Omental fat pad (tissue), 4 donors: Measurements from ENCODE around the gene UQCC2. TPM values are rescaled to one million over a fixed set of nuclear protein-coding genes. Genes with fewer than 3 reads are reported as not detected.

Experiments used
- ATAC-seq: fragments of 150-250 bp; one replicate; pipeline ENCODE4 v1.9.1; 2016; ENCODE audit warnings: mild to moderate bottlenecking, moderate library complexity; ENCODE audit not compliant: low FRiP score
- DNase-seq: peaks from one replicate; pipeline ENCODE4 v3.0.0-alpha.2; 2019; ENCODE audit warnings: low spot score
- total RNA-seq, 4 donors: library from RNA; depleted of rRNA; stranded (reverse); fragments of >200 nt; gene quantifications; one replicate each; pipeline ENCODE4 v1.1.0, GENCODE V29; 2016
- TF ChIP-seq, protein P1 (sequence below), 3 donors: fragments of 450-650 bp; IDR thresholded peaks; one replicate each; pipeline ENCODE4 v1.5.1; 2016 to 2017; ENCODE audit warnings: antibody characterized with exemption in 3 of 3, mild to moderate bottlenecking in 3 of 3, moderate library complexity in 2 of 3

UQCC2 gene
- total RNA-seq, 4 donors from 2014 or later = 10.4 to 19.6 (median 15.5) TPM

- DNase-seq (no peak), ATAC-seq (no peak)
- TF ChIP-seq, protein P1, sequence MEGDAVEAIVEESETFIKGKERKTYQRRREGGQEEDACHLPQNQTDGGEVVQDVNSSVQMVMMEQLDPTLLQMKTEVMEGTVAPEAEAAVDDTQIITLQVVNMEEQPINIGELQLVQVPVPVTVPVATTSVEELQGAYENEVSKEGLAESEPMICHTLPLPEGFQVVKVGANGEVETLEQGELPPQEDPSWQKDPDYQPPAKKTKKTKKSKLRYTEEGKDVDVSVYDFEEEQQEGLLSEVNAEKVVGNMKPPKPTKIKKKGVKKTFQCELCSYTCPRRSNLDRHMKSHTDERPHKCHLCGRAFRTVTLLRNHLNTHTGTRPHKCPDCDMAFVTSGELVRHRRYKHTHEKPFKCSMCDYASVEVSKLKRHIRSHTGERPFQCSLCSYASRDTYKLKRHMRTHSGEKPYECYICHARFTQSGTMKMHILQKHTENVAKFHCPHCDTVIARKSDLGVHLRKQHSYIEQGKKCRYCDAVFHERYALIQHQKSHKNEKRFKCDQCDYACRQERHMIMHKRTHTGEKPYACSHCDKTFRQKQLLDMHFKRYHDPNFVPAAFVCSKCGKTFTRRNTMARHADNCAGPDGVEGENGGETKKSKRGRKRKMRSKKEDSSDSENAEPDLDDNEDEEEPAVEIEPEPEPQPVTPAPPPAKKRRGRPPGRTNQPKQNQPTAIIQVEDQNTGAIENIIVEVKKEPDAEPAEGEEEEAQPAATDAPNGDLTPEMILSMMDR (IDR thresholded peaks at IDR 0.05) = no peak
Observed at GRCh38 chr6:33755070-33755869, 43.8 kb upstream of the UQCC2 start.

DNA sequence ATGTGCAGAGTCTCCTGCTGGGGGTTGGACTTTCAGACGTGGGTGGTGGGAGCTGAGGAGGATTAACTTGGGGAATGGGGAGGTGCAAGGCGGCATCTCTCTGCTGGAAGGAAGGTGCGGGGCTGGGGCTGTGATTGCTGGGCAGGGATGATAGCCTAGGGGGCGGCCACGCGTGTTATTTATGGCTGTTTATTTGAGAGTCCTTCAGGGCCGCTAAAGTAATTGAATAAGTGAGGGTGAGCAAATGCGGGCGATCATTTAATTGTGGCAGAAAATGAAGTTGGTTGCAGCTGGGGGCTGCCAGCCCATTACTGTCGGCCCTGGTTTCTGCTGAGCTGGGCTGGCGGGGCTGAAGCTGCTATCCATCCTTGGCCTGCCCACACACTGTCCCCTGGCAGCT is 42.7 kb upstream of the UQCC2 start:
- DNase-seq (no peak), ATAC-seq (no peak)
- TF ChIP-seq, protein P1 (IDR thresholded peaks at IDR 0.05) = no peak

DNA sequence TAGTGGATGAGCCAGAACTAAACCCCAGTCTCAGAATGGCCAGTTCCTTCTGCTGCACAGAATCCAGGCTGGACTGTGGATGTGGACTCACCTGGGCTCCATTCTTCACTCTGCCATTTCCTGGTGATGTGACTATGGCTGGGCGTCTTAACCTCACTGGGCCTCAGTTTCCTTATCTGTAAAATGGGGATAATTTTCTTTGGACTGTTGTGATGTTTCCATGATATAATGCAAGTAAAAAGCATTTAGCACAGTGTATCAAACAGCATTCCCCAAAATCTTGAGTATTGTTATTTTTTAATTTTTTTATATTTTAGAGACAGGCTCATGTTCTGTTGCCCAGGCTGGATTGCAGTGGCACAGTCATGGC is 41.1 kb upstream of the UQCC2 start:
- ATAC-seq (no peak), DNase-seq (no peak)
- TF ChIP-seq, protein P1 (IDR thresholded peaks at IDR 0.05) = no peak

DNA sequence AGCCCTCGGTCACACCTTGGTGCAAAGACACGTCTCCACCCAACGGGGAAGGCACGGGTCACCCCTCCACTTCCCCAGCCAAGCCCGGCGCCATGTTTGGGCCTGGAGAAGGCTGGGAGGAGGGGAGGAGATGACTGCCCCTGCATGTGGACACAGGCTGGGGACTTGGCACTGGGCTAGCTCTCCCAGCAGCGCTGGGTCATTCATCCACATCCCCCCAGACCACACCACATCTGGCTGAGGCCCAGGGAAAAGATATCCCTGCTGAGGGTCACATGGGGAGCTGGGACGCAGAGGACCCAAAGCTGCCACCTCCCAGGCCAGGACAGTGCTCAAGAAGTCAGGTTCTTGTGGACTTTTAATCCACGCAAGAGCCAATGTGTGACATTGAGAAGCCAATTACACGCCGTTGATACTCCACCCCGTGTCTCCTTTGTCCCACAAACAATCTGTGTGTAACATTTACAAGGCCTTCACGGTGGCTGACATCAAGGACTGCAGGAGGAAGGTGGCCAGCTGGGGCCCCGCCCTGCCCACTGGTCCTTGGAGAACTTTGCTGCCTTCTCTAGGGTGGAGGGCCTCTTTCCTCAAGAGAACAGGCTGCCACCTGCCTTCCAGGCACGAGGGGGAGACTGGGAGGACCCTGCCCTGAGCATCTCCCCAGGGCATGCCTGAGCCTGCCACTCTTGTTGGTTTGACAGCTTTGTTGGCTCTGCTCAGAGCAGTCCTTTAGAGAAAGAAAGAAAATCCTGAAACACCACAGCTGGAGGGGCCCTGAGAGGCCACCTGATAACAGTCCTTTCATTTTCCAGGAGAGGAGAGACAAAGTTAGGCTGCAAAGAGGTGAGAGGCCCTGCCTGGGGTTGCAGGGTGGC is 40.5 kb upstream of the UQCC2 start:
- DNase-seq (no peak), ATAC-seq (no peak)
- TF ChIP-seq, protein P1 (IDR thresholded peaks at IDR 0.05) = no peak

GRCh38 chr6:33750244-33750991 is 38.9 kb upstream of the UQCC2 start:
- DNase-seq (no peak), ATAC-seq (no peak)
- TF ChIP-seq, protein P1 (IDR thresholded peaks at IDR 0.05) = no peak

- DNase-seq (no peak), ATAC-seq (no peak)
- TF ChIP-seq, protein P1 (IDR thresholded peaks at IDR 0.05) = no peak
Observed at GRCh38 chr6:33749401-33749800, 37.9 kb upstream of the UQCC2 start.
